ENCODE data around the gene BNIP5. TPM values are rescaled to one million over a fixed set of nuclear protein-coding genes. Genes with fewer than 3 reads are reported as not detected.

BNIP5 gene
- total RNA-seq, 1 donor from 2014 or later, result not detected

- intact Hi-C loops (cut with DNase I), result no loop called here
- DNase-seq (ENCODE audit: low spot score), result no peak
These were observed 30.8 kb downstream of the BNIP5 start for GRCh38 chr6:36305885-36306284.

GRCh38 chr6:36302227-36302976, 34.3 kb downstream of the BNIP5 start:
- DNase-seq (ENCODE audit: low spot score), result peak; percentile 90
- intact Hi-C loops (cut with DNase I), result loop anchor here (1.0 to 5.0 kb wide), 2 partner anchors 40 to 58 kb away; no protein-coding TSS in a partner anchor

GRCh38 chr6:36301781-36302180, 34.9 kb downstream of the BNIP5 start:
- no peak for DNase-seq (ENCODE audit: low spot score)

GRCh38 chr6:36301085-36301658, 35.5 kb downstream of the BNIP5 start:
- DNase-seq (ENCODE audit: low spot score), result no peak
- intact Hi-C loops (cut with DNase I), result loop anchor here (5.0 kb wide), 1 partner anchor 41 kb away; no protein-coding TSS in a partner anchor

More at GRCh38 chr6:36301781-36302180, 34.9 kb downstream of the BNIP5 start:
- intact Hi-C loops (cut with DNase I), result loop anchor here (1.0 to 5.0 kb wide), 2 partner anchors 41 to 59 kb away; no protein-coding TSS in a partner anchor

GRCh38 chr6:36298027-36298426, 38.7 kb downstream of the BNIP5 start:
- no peak for DNase-seq (ENCODE audit: low spot score)
- intact Hi-C loops (cut with DNase I), result no loop called here

- no peak for DNase-seq (ENCODE audit: low spot score)
- intact Hi-C loops (cut with DNase I), result no loop called here
These were observed 39.2 kb downstream of the BNIP5 start for GRCh38 chr6:36297511-36297910.

GRCh38 chr6:36297051-36297450, 39.6 kb downstream of the BNIP5 start:
- DNase-seq (ENCODE audit: low spot score), result no peak
- intact Hi-C loops (cut with DNase I), result no loop called here

- DNase-seq (ENCODE audit: low spot score), result no peak
- intact Hi-C loops (cut with DNase I), result no loop called here
These were observed 40.4 kb downstream of the BNIP5 start for GRCh38 chr6:36296240-36296639.

GRCh38 chr6:36292170-36292569, 44.5 kb downstream of the BNIP5 start:
- intact Hi-C loops (cut with DNase I), result no loop called here
- no peak for DNase-seq (ENCODE audit: low spot score)

GRCh38 chr6:36290668-36291620, 45.7 kb downstream of the BNIP5 start:
- intact Hi-C loops (cut with DNase I), result no loop called here
- DNase-seq (ENCODE audit: low spot score), result peak; percentile 80

- intact Hi-C loops (cut with DNase I), result no loop called here
- DNase-seq (ENCODE audit: low spot score), result no peak
These were observed 47.3 kb downstream of the BNIP5 start for GRCh38 chr6:36289281-36289878.

GRCh38 chr6:36286858-36287257, 49.8 kb downstream of the BNIP5 start:
- no peak for DNase-seq (ENCODE audit: low spot score)
- intact Hi-C loops (cut with DNase I), result no loop called here

GRCh38 chr6:36285797-36286196, 50.9 kb downstream of the BNIP5 start:
- intact Hi-C loops (cut with DNase I), result no loop called here
- DNase-seq (ENCODE audit: low spot score), result no peak

GRCh38 chr6:36285187-36285671, 51.5 kb downstream of the BNIP5 start:
- DNase-seq (ENCODE audit: low spot score), result no peak
- intact Hi-C loops (cut with DNase I), result no loop called here

- intact Hi-C loops (cut with DNase I), result no loop called here
- no peak for DNase-seq (ENCODE audit: low spot score)
These were observed 52.3 kb downstream of the BNIP5 start for GRCh38 chr6:36284359-36284758.

- intact Hi-C loops (cut with DNase I), result no loop called here
These were observed 53.1 kb downstream of the BNIP5 start for GRCh38 chr6:36283608-36284007.

GRCh38 chr6:36280983-36281382, 55.7 kb downstream of the BNIP5 start:
- no peak for DNase-seq (ENCODE audit: low spot score)
- intact Hi-C loops (cut with DNase I), result no loop called here

More at GRCh38 chr6:36283608-36284007, 53.1 kb downstream of the BNIP5 start:
- DNase-seq (ENCODE audit: low spot score), result no peak

- intact Hi-C loops (cut with DNase I), result no loop called here
- no peak for DNase-seq (ENCODE audit: low spot score)
These were observed 56.2 kb downstream of the BNIP5 start for GRCh38 chr6:36280467-36280866.

- intact Hi-C loops (cut with DNase I), result no loop called here
- DNase-seq (ENCODE audit: low spot score), result no peak
These were observed 58.7 kb downstream of the BNIP5 start for GRCh38 chr6:36277946-36278470.

Measured in cardiac septum (tissue), 1 donor.